ENCODE measurements around the gene PRKCH. TPM values are rescaled to one million over a fixed set of nuclear protein-coding genes. Genes with fewer than 3 reads are reported as not detected.

Gene PRKCH
- total RNA-seq, 1 experiment from 2014 or later = 5.2 TPM

- no peaks in the 10 kb centered on the region for H4K20me1 ChIP-seq (ENCODE audit: control insufficient read depth, insufficient read depth, insufficient read length)
- no peaks in the 10 kb centered on the region for H3K23me2 ChIP-seq (ENCODE audit: insufficient read length, low read depth, low read length, poor library complexity, severe bottlenecking)
- no peak overlapping the region for H3K4ac ChIP-seq (ENCODE audit: low read depth, low read length)
- H3K79me1 ChIP-seq (ENCODE audit: insufficient read depth, low read depth, low read length, poor library complexity, severe bottlenecking) = no peaks in the 10 kb centered on the region
- no peaks in the 10 kb centered on the region; the same call in 1 of the 2 replicates for H3K27me3 ChIP-seq (ENCODE audit: insufficient read depth, low read length)
- H3T11ph ChIP-seq (ENCODE audit: low read length) = no peak overlapping the region
- H3K14ac ChIP-seq (ENCODE audit: insufficient read depth, low read length) = no peak overlapping the region
- H3K4me3 Mint-ChIP-seq = no peak overlapping the region
- H2AK5ac ChIP-seq (ENCODE audit: insufficient read length, low read length) = no peak overlapping the region
- no peak overlapping the region for H2BK20ac ChIP-seq (ENCODE audit: low read depth, low read length, poor library complexity, severe bottlenecking)
- no peak overlapping the region for H2BK12ac ChIP-seq (ENCODE audit: insufficient read length, low read depth, low read length)
- no peak overlapping the region for H2BK120ac ChIP-seq (ENCODE audit: low read depth, low read length, poor library complexity, severe bottlenecking)
- H3K18ac ChIP-seq (ENCODE audit: insufficient read length, low read depth, low read length) = no peak overlapping the region
- H4K91ac ChIP-seq (ENCODE audit: insufficient read length, low read depth, low read length) = no peak overlapping the region
- no peak overlapping the region for H3K27ac Mint-ChIP-seq
- no peaks in the 10 kb centered on the region for H3K79me2 ChIP-seq (ENCODE audit: insufficient read depth, low read length)
- H3K9me3 Mint-ChIP-seq = no peaks in the 10 kb centered on the region
- H4K8ac ChIP-seq (replicated peaks; ENCODE audit: insufficient read length, low read depth, low read length) = no peak overlapping the region
- no CpG with 5 or more reads among the region's 1 CpG for WGBS (ENCODE audit: extremely low coverage, insufficient read length, low lambda C conversion rate)
- H3K9ac ChIP-seq (ENCODE audit: extremely low read depth, insufficient read length, low read length) = no peak overlapping the region
- no peak overlapping the region for H3K27ac ChIP-seq (ENCODE audit: insufficient read length, low read depth, low read length)
- no peak overlapping the region for H2AFZ ChIP-seq (ENCODE audit: low read length)
- no peak overlapping the region for H2BK5ac ChIP-seq (ENCODE audit: insufficient read length, low read length)
- no peak overlapping the region for H3K4me2 ChIP-seq (ENCODE audit: insufficient read depth, insufficient read length, low read length)
- peaks cover 12 to 13% of the 10 kb centered on the region in 2 experiments for H3K4me1 Mint-ChIP-seq
- no peaks in the 10 kb centered on the region for H3K9me3 ChIP-seq (ENCODE audit: control insufficient read depth, low read depth, low read length)
- no peak overlapping the region for H4K5ac ChIP-seq (ENCODE audit: insufficient read length, low read depth, low read length)
- H3K27me3 Mint-ChIP-seq (ENCODE audit: low read depth) = no peaks in the 10 kb centered on the region
- no peak overlapping the region for H3K23ac ChIP-seq (ENCODE audit: insufficient read length, low read depth, low read length)
- H2BK15ac ChIP-seq (ENCODE audit: low read depth, low read length) = no peak overlapping the region
- peaks cover 3% of the 10 kb centered on the region; the same call in 1 of the 2 replicates for H3K4me1 ChIP-seq (ENCODE audit: insufficient read depth, low read length)
- TF ChIP-seq, protein P1, sequence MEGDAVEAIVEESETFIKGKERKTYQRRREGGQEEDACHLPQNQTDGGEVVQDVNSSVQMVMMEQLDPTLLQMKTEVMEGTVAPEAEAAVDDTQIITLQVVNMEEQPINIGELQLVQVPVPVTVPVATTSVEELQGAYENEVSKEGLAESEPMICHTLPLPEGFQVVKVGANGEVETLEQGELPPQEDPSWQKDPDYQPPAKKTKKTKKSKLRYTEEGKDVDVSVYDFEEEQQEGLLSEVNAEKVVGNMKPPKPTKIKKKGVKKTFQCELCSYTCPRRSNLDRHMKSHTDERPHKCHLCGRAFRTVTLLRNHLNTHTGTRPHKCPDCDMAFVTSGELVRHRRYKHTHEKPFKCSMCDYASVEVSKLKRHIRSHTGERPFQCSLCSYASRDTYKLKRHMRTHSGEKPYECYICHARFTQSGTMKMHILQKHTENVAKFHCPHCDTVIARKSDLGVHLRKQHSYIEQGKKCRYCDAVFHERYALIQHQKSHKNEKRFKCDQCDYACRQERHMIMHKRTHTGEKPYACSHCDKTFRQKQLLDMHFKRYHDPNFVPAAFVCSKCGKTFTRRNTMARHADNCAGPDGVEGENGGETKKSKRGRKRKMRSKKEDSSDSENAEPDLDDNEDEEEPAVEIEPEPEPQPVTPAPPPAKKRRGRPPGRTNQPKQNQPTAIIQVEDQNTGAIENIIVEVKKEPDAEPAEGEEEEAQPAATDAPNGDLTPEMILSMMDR (conservative IDR thresholded peaks at IDR 0.05) = no peak
- H3K36me3 Mint-ChIP-seq (ENCODE audit: insufficient read depth in 1 of 3, low read depth in 3 of 3) = no peaks in the 10 kb centered on the region
- DNase-seq = no peak
- H3K56ac ChIP-seq (ENCODE audit: insufficient read length, low read depth, low read length) = no peak overlapping the region
These were observed 198.4 kb downstream of the PRKCH start for GRCh38 chr14:61519735-61520134.
